Liver (tissue), 9 donors: ENCODE measurements around the gene MAN2A2. TPM values are rescaled to one million over a fixed set of nuclear protein-coding genes. Genes with fewer than 3 reads are reported as not detected.
A peak's percentile ranks its signal among the peaks of the same experiment; 100 is the strongest.

Source experiments
- DNase-seq: peaks from one replicate; pipeline ENCODE4 v3.0.0-alpha.2; 2017; ENCODE audit warnings: low spot score
- H3K27ac ChIP-seq, 2 donors: one replicate each; pipeline ENCODE4 v1.7.0; 2013; ENCODE audit warnings: inconsistent platforms in 2 of 2, low read length in 2 of 2, control low read depth in 1 of 2, low read depth in 1 of 2, mild to moderate bottlenecking in 1 of 2
- H3K27me3 ChIP-seq, 4 donors: one replicate each; pipeline versions ENCODE4 v1.6.1 to v1.7.0; 2013; ENCODE audit warnings: low read length in 3 of 4, inconsistent platforms in 1 of 4, mild to moderate bottlenecking in 1 of 4, moderate library complexity in 1 of 4; ENCODE audit not compliant: control insufficient read depth in 4 of 4, insufficient read depth in 4 of 4
- H3K36me3 ChIP-seq, 4 donors: one replicate each; pipeline versions ENCODE4 v1.6.1 to v1.7.0; 2013; ENCODE audit warnings: low read length in 3 of 4, mild to moderate bottlenecking in 3 of 4, low read depth in 1 of 4, moderate library complexity in 1 of 4; ENCODE audit not compliant: control insufficient read depth in 4 of 4, insufficient read depth in 3 of 4
- H3K4me1 ChIP-seq, 4 donors: one replicate each; pipeline versions ENCODE4 v1.6.1 to v1.7.0; 2013; ENCODE audit warnings: low read length in 3 of 4, mild to moderate bottlenecking in 3 of 4, moderate library complexity in 1 of 4; ENCODE audit not compliant: control insufficient read depth in 4 of 4, insufficient read depth in 4 of 4
- H3K4me3 ChIP-seq, 3 donors: one replicate each; pipeline versions ENCODE4 v1.6.1 to v1.7.0; 2013; ENCODE audit warnings: low read length in 3 of 3, control low read depth in 1 of 3, low read depth in 1 of 3, mild to moderate bottlenecking in 1 of 3
- H3K9ac ChIP-seq, 2 donors: one replicate each; pipeline ENCODE4 v1.7.0; 2013; ENCODE audit warnings: low read length in 2 of 2, mild to moderate bottlenecking in 2 of 2, moderate library complexity in 2 of 2, control low read depth in 1 of 2, low read depth in 1 of 2
- H3K9me3 ChIP-seq, 4 donors: one replicate each; pipeline versions ENCODE4 v1.6.1 to v1.7.0; 2013; ENCODE audit warnings: low read length in 3 of 4; ENCODE audit not compliant: control insufficient read depth in 4 of 4
- EGR1 ChIP-seq, 2 donors: IDR thresholded peaks; 2 replicates each; pipeline ENCODE4 v1.6.1; 2016 to 2018; ENCODE audit warnings: antibody characterized with exemption in 2 of 2, low read depth in 2 of 2
- FOXA2 ChIP-seq: IDR thresholded peaks from 2 replicates; pipeline ENCODE4 v1.6.1; 2016; ENCODE audit warnings: antibody characterized with exemption
- GABPA ChIP-seq, 2 donors: IDR thresholded peaks in 1 of 2; conservative IDR thresholded peaks in 1 of 2; 2 replicates each; pipeline ENCODE4 v1.6.1; 2016; ENCODE audit warnings: antibody characterized with exemption in 2 of 2, mild to moderate bottlenecking in 1 of 2, moderate library complexity in 1 of 2
- HNF4G ChIP-seq: IDR thresholded peaks from 2 replicates; pipeline ENCODE4 v1.6.1; 2016; ENCODE audit warnings: antibody characterized with exemption
- JUND ChIP-seq, 2 donors: IDR thresholded peaks; 2 replicates each; pipeline ENCODE4 v1.6.1; 2016; ENCODE audit warnings: antibody characterized with exemption in 2 of 2
- RAD21 ChIP-seq, 2 donors: IDR thresholded peaks; 2 replicates each; pipeline ENCODE4 v1.6.1; 2016; ENCODE audit warnings: antibody characterized with exemption in 2 of 2, mild to moderate bottlenecking in 2 of 2
- REST ChIP-seq: IDR thresholded peaks from 2 replicates; pipeline ENCODE4 v1.6.1; 2016; ENCODE audit warnings: antibody characterized with exemption, mild to moderate bottlenecking
- RXRA ChIP-seq, 2 donors: IDR thresholded peaks; 2 replicates each; pipeline ENCODE4 v1.6.1; 2017 to 2018; ENCODE audit warnings: antibody characterized with exemption in 2 of 2, mild to moderate bottlenecking in 1 of 2
- SP1 ChIP-seq: IDR thresholded peaks from 2 replicates; pipeline ENCODE4 v1.6.1; 2018; ENCODE audit warnings: antibody characterized with exemption, mild to moderate bottlenecking
- TAF1 ChIP-seq: conservative IDR thresholded peaks from 2 replicates; pipeline ENCODE4 v1.6.1; 2016; ENCODE audit warnings: antibody characterized with exemption, mild to moderate bottlenecking
- YY1 ChIP-seq: IDR thresholded peaks from 2 replicates; pipeline ENCODE4 v1.6.1; 2016; ENCODE audit warnings: antibody characterized with exemption, mild to moderate bottlenecking
- whole genome bisulfite sequencing: extraction: QIAGEN DNeasy Blood & Tissue Kit; methylation state at CpG from one replicate; pipeline ENCODE4 v1.1.7; 2013; 5-methylcytosine and 5-hydroxymethylcytosine counted together
- polyA plus RNA-seq, 2 donors: library from polyadenylated mRNA; stranded (reverse) in 1 of 2; unstranded in 1 of 2; fragments of 200-250 nt in 1 of 2; fragments of >200 nt in 1 of 2; fragmentation: Nextera tagmentation in 1 of 2; extraction: Ambion mirVana in 1 of 2; gene quantifications; one replicate each; pipeline versions ENCODE4 v1.2.1 to v1.2.3, GENCODE V29; 2013 to 2015
- total RNA-seq, 2 donors: library from RNA; depleted of rRNA; stranded (reverse); fragments of >200 nt; gene quantifications; one replicate each; pipeline ENCODE4 v1.2.3, GENCODE V29; 2014
- TF ChIP-seq, protein P1 (sequence below): fragments of 150-350 bp; IDR thresholded peaks from 2 replicates; pipeline ENCODE4 v1.5.1; 2017; ENCODE audit warnings: improper control_type of control experiment, low read depth, low read length; ENCODE audit not compliant: missing input control
- TF ChIP-seq, protein P2 (sequence below): IDR thresholded peaks from 2 replicates; pipeline ENCODE4 v1.6.1; 2016; ENCODE audit warnings: antibody characterized with exemption
- donor health status: healthy.
- donor health status: healthy.
- donor health status: healthy.
- donor health status: healthy.
- donor health status: healthy.

The MAN2A2 gene
- total and polyA plus RNA-seq, 4 donors = 17.3 to 111 (median 50.9) TPM

DNA sequence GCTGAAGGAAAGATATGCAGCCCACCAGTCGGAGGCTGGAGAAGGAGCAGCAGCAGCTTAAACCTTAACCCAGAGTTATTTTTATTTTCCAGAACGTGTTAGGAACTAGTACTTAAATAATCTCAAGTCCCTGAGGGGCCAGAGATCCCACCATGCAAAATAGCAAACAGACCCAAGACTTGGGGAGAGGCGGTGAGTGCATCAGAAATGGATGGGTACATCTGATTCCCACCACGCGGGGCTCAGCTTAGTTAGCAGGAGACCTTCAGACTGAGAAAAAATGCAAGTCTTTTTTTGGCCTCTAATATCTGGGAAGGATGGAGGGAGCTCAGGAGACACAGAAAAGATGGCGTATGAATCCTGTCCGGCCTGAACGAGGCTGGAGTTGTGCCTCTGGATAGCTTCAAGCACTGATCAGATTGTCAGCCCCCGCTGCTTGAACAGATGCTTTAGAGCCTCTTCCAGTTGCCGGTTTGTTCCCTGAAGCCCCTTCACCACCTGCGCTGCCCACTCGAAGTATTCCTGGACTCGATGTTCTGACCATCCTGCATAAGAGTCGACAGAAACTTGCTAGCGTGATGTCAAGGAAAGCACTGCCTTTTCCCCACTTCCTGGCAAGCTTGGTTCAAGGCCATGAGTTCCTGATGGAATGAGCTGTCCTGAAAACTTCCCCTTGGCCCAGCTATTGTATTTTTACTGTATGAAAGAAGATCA lies 27.9 kb downstream of the MAN2A2 start:
- Histone ChIP-seq H3K9me3 (no peaks in the 10 kb centered on the region), H3K9ac (peak overlapping the region; percentile 51 to 97), H3K4me3 (peak overlapping the region; percentile 47 to 86 (median 55)), H3K27ac (peak overlapping the region; percentile 93 to 94), H3K4me1 (peaks cover 2 to 48% (median 29%) of the 10 kb centered on the region in 4 donors), H3K27me3 (no peaks in the 10 kb centered on the region), H3K36me3 (no peaks in the 10 kb centered on the region)
- no peak for DNase-seq
- 76% methylated on average over 15 of the region's 15 CpGs for WGBS
- TF ChIP-seq REST = no peak
- no peak for TF ChIP-seq RAD21 (IDR thresholded peaks at IDR 0.05)
- TF ChIP-seq FOXA2 = no peak
- TF ChIP-seq RXRA (IDR thresholded peaks at IDR 0.05) = no peak
- no peak for TF ChIP-seq YY1
- TF ChIP-seq GABPA (IDR thresholded peaks at IDR 0.05 in 1 of 2, conservative IDR thresholded peaks at IDR 0.05 in 1 of 2) = no peak
- TF ChIP-seq, protein P1, sequence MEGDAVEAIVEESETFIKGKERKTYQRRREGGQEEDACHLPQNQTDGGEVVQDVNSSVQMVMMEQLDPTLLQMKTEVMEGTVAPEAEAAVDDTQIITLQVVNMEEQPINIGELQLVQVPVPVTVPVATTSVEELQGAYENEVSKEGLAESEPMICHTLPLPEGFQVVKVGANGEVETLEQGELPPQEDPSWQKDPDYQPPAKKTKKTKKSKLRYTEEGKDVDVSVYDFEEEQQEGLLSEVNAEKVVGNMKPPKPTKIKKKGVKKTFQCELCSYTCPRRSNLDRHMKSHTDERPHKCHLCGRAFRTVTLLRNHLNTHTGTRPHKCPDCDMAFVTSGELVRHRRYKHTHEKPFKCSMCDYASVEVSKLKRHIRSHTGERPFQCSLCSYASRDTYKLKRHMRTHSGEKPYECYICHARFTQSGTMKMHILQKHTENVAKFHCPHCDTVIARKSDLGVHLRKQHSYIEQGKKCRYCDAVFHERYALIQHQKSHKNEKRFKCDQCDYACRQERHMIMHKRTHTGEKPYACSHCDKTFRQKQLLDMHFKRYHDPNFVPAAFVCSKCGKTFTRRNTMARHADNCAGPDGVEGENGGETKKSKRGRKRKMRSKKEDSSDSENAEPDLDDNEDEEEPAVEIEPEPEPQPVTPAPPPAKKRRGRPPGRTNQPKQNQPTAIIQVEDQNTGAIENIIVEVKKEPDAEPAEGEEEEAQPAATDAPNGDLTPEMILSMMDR = no peak
- no peak for TF ChIP-seq HNF4G
- no peak for TF ChIP-seq JUND (IDR thresholded peaks at IDR 0.05)
- TF ChIP-seq TAF1 = no peak

- no peak for DNase-seq
- Histone ChIP-seq H3K27me3 (no peaks in the 10 kb centered on the region), H3K27ac (peak overlapping the region; percentile 93 to 94), H3K36me3 (no peaks in the 10 kb centered on the region), H3K9ac (peak overlapping the region; percentile 45 to 91), H3K4me1 (peaks cover 2 to 51% (median 32%) of the 10 kb centered on the region in 4 donors), H3K9me3 (no peaks in the 10 kb centered on the region), H3K4me3 (peak overlapping the region; percentile 74 to 88 (median 86))
- TF ChIP-seq RXRA (IDR thresholded peaks at IDR 0.05) (no peak), EGR1 (IDR thresholded peaks at IDR 0.05; ENCODE audit: low read depth in 2 of 2) (no peak), RAD21 (IDR thresholded peaks at IDR 0.05) (no peak), TAF1 (no peak), SP1 (no peak)
- TF ChIP-seq, protein P2, sequence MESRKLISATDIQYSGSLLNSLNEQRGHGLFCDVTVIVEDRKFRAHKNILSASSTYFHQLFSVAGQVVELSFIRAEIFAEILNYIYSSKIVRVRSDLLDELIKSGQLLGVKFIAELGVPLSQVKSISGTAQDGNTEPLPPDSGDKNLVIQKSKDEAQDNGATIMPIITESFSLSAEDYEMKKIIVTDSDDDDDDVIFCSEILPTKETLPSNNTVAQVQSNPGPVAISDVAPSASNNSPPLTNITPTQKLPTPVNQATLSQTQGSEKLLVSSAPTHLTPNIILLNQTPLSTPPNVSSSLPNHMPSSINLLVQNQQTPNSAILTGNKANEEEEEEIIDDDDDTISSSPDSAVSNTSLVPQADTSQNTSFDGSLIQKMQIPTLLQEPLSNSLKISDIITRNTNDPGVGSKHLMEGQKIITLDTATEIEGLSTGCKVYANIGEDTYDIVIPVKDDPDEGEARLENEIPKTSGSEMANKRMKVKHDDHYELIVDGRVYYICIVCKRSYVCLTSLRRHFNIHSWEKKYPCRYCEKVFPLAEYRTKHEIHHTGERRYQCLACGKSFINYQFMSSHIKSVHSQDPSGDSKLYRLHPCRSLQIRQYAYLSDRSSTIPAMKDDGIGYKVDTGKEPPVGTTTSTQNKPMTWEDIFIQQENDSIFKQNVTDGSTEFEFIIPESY = no peak
- 27% methylated on average over 6 of the region's 6 CpGs for WGBS
These were observed 28.4 kb downstream of the MAN2A2 start for GRCh38 chr15:90931575-90931827.
